Measurements from ENCODE around the gene ABCA1.
"Not testable (repeated sequence)": the region's sequence is repeated elsewhere in the genome, so short reads cannot be mapped to it uniquely, and the experiment has no call there.

Gene ABCA1

GRCh38 chr9:104941597-104941996 is 13.6 kb upstream of the ABCA1 start:
- no peak for TF ChIP-seq CTCF (conservative IDR thresholded peaks at IDR 0.05; ENCODE audit: low read length)
- H3K4me3 ChIP-seq (ENCODE audit: low read length), result no peak overlapping the region
- no peak for DNase-seq (ENCODE audit: low read depth)

- no peak overlapping the region for H3K4me3 ChIP-seq (ENCODE audit: low read length)
- no peak for TF ChIP-seq CTCF (conservative IDR thresholded peaks at IDR 0.05; ENCODE audit: low read length)
- no peak for DNase-seq (ENCODE audit: low read depth)
Measured at GRCh38 chr9:104936291-104936690, 8.3 kb upstream of the ABCA1 start.

GRCh38 chr9:104935501-104935810 is 7.5 kb upstream of the ABCA1 start:
- H3K4me3 ChIP-seq (ENCODE audit: low read length), result not testable (repeated sequence)
- peak; percentile 45 for DNase-seq (ENCODE audit: low read depth)

GRCh38 chr9:104934691-104935500 is 6.9 kb upstream of the ABCA1 start:
- no peak for TF ChIP-seq CTCF (conservative IDR thresholded peaks at IDR 0.05; ENCODE audit: low read length)
- peak; percentile 41 for DNase-seq (ENCODE audit: low read depth)
- no peak overlapping the region for H3K4me3 ChIP-seq (ENCODE audit: low read length)

GRCh38 chr9:104933091-104933490 is 5.1 kb upstream of the ABCA1 start:
- H3K4me3 ChIP-seq (ENCODE audit: low read length); DNase-seq (ENCODE audit: low read depth): not testable (repeated sequence)

GRCh38 chr9:104931256-104931655 is 3.3 kb upstream of the ABCA1 start:
- no peak for TF ChIP-seq CTCF (conservative IDR thresholded peaks at IDR 0.05; ENCODE audit: low read length)
- no peak overlapping the region for H3K4me3 ChIP-seq (ENCODE audit: low read length)
- no peak for DNase-seq (ENCODE audit: low read depth)

- H3K4me3 ChIP-seq (ENCODE audit: low read length), result peak overlapping the region; percentile 83
- DNase-seq (ENCODE audit: low read depth), result peak; percentile 46
- TF ChIP-seq CTCF (conservative IDR thresholded peaks at IDR 0.05; ENCODE audit: low read length), result no peak
Measured at GRCh38 chr9:104927216-104927911, 591 bp downstream of the ABCA1 start.

GRCh38 chr9:104923740-104924139 is 4.2 kb downstream of the ABCA1 start:
- H3K4me3 ChIP-seq (ENCODE audit: low read length), result no peak overlapping the region
- no peak for TF ChIP-seq CTCF (conservative IDR thresholded peaks at IDR 0.05; ENCODE audit: low read length)
- DNase-seq (ENCODE audit: low read depth), result no peak

Measured in AG10803 (cell line).